ENCODE data around the gene ZDHHC7. TPM values are rescaled to one million over a fixed set of nuclear protein-coding genes. Genes with fewer than 3 reads are reported as not detected.

ZDHHC7 gene
- total and polyA plus RNA-seq, 2 of the 8 experiments (the other 6 are each of a cell fraction or from before 2014, with no cell fraction given) = 40.5 to 56.3 TPM

- POLR2A ChIA-PET (ENCODE audit: partially characterized antibody) = no interaction called here
- Histone ChIP-seq H3K14ac (ENCODE audit: insufficient read length) (no peak overlapping the region), H3K79me1 (ENCODE audit: low read depth, low read length) (no peaks in the 10 kb centered on the region), H3K23ac (ENCODE audit: insufficient read length) (no peak overlapping the region), H3K4me3 (ENCODE audit: extremely low read depth in 1 of 4, insufficient read depth in 2 of 4, low read depth in 3 of 4, low read length in 4 of 4) (no peak overlapping the region), H3K56ac (replicated peaks; ENCODE audit: insufficient read length, low read depth, low read length) (no peak overlapping the region), H3K9me3 (ENCODE audit: insufficient read depth in 2 of 2, low read depth in 1 of 2, low read length in 1 of 2) (no peaks in the 10 kb centered on the region), H2BK120ac (replicated peaks; ENCODE audit: low read depth, low read length) (no peak overlapping the region), H4K8ac (ENCODE audit: extremely low read depth, insufficient read depth, low read length) (no peak overlapping the region), H3K4me2 (ENCODE audit: insufficient read depth in 1 of 2, low read depth in 2 of 2, low read length in 2 of 2) (no peak overlapping the region), H2BK5ac (ENCODE audit: low read depth, low read length) (no peak overlapping the region), H3K36me3 (ENCODE audit: control insufficient read depth in 2 of 4, insufficient read depth in 4 of 4, low read length in 3 of 4) (no peaks in the 10 kb centered on the region), H2AK5ac (ENCODE audit: low read depth, low read length) (no peak overlapping the region), H3K27ac (ENCODE audit: low read depth, low read length) (no peak overlapping the region), H3K27me3 (replicated peaks in 1 of 4; ENCODE audit: control insufficient read depth in 3 of 4, extremely low read depth in 1 of 4, insufficient read depth in 3 of 4, low read length in 3 of 4) (no peaks in the 10 kb centered on the region), H3K9ac (replicated peaks in 1 of 4; ENCODE audit: extremely low read depth in 1 of 4, low read depth in 3 of 4, low read length in 3 of 4) (no peak overlapping the region), H3K79me2 (ENCODE audit: control insufficient read depth in 1 of 2, insufficient read depth in 2 of 2, low read length in 2 of 2) (no peaks in the 10 kb centered on the region), H2BK20ac (ENCODE audit: low read length) (no peak overlapping the region), H3K23me2 (ENCODE audit: low read depth, low read length) (peaks cover under 1% of the 10 kb centered on the region; the same call in 1 of the 2 replicates), H3K18ac (ENCODE audit: extremely low read depth, low read length) (no peak overlapping the region), H3K4me1 (replicated peaks in 1 of 4; ENCODE audit: control insufficient read depth in 3 of 4, insufficient read depth in 4 of 4, low read length in 3 of 4) (peaks cover 0 to 3% (median 0%) of the 10 kb centered on the region in 4 experiments; a peak in 1 of 7 replicates), H4K91ac (replicated peaks; ENCODE audit: insufficient read length, low read length) (no peak overlapping the region), H2AFZ (ENCODE audit: low read length) (no peak overlapping the region), H2BK15ac (ENCODE audit: low read length) (no peak overlapping the region), H3K4ac (replicated peaks; ENCODE audit: insufficient read length, low read depth, low read length) (no peak overlapping the region), H4K5ac (ENCODE audit: insufficient read length, low read depth, low read length) (no peak overlapping the region), H2BK12ac (ENCODE audit: low read depth, low read length) (no peak overlapping the region), H4K20me1 (replicated peaks in 1 of 2; ENCODE audit: control insufficient read depth in 1 of 2, insufficient read depth in 2 of 2, low read length in 2 of 2) (no peaks in the 10 kb centered on the region)
- DNase-seq (ENCODE audit: low read depth in 1 of 2, low spot score in 2 of 2) (no peak), FAIRE-seq (no peak)
- CTCF ChIA-PET (ENCODE audit: partially characterized antibody) = interaction anchor here (4.0 to 5.1 kb wide), 2 partner anchors 9 to 18 kb away, joined by 18 to 38 read pairs; no protein-coding TSS in a partner anchor
- TF ChIP-seq NANOG (IDR thresholded peaks at IDR 0.05; ENCODE audit: insufficient read depth, low read depth, low read length, poor library complexity, severe bottlenecking) = no peak
- TF ChIP-seq GABPA (IDR thresholded peaks at IDR 0.05; ENCODE audit: borderline replicate concordance, insufficient read depth, low read length) = no peak
- TF ChIP-seq E2F6 (IDR thresholded peaks at IDR 0.05) = no peak
- no peak for TF ChIP-seq CHD2 (IDR thresholded peaks at IDR 0.05; ENCODE audit: low read length)
- WGBS, 2 experiments (ENCODE audit: extremely low coverage in 1 of 2, insufficient coverage in 1 of 2, insufficient read length in 1 of 2, insufficient replicate concordance in 2 of 2, low coverage in 1 of 2, low lambda C conversion rate in 2 of 2, missing lambda C conversion rate in 1 of 2) = 85% methylated on average over 4 of the region's 4 CpGs; no CpG with 5 or more reads in 1 of the 2 experiments
Measured at GRCh38 chr16:84943620-84944019, 67.7 kb downstream of the ZDHHC7 start.

Measured in H1 (cell line).